SK-N-SH (cell line): Measurements from ENCODE around the gene INPP5A. TPM values are rescaled to one million over a fixed set of nuclear protein-coding genes. Genes with fewer than 3 reads are reported as not detected.

Experiments
- CTCF ChIA-PET: fragments of 300-600, 350-600 bp; formaldehyde crosslinking; extraction: SDS; loops from one replicate; lab custom pipeline; 2021; lab: Yijun Ruan, JAX
- POLR2A ChIA-PET: fragments of 350-600 bp; sonication (Branson Sonifier 250); formaldehyde crosslinking; extraction: SDS; loops from one replicate; lab custom pipeline; 2020; ENCODE audit warnings: antibody characterized with exemption, inconsistent platforms; lab: Yijun Ruan, JAX
- DNase-seq: peaks from one replicate; pipeline ENCODE4 v3.0.0; 2012
- H2AFZ ChIP-seq: fragments of 200-600 bp; sonication (generic); 2 replicates; pipeline ENCODE4 v1.8.1; 2016; ENCODE audit warnings: antibody characterized with exemption, mild to moderate bottlenecking, low read depth
- H3F3A ChIP-seq: fragments of 200-600 bp; sonication (generic); replicated peaks from 2 replicates; pipeline ENCODE3; 2016; ENCODE audit warnings: antibody characterized with exemption, mild to moderate bottlenecking; ENCODE audit not compliant: insufficient read depth
- H3K27ac ChIP-seq, 2 experiments: fragments of 200-500 bp in 1 of 2; fragments of 200-600 bp in 1 of 2; sonication (Bioruptor generic) in 1 of 2; sonication (generic), shearing (Covaris generic) in 1 of 2; 2 replicates each; pipeline versions ENCODE4 v1.5.1 to v1.6.1; 2014 to 2016; ENCODE audit warnings: low read depth in 2 of 2, inconsistent platforms in 1 of 2, low read length in 1 of 2, mild to moderate bottlenecking in 1 of 2, mixed read lengths in 1 of 2
- H3K27me3 ChIP-seq: fragments of 200-600 bp; sonication (generic), shearing (Covaris generic); 2 replicates; pipeline ENCODE4 v1.6.1; 2016; ENCODE audit warnings: mixed run types; ENCODE audit not compliant: insufficient read depth
- H3K36me3 ChIP-seq, 2 experiments: fragments of 200-500 bp in 1 of 2; fragments of 200-600 bp in 1 of 2; sonication (Bioruptor generic) in 1 of 2; sonication (generic) in 1 of 2; replicated peaks in 1 of 2; 2 replicates each; pipeline versions ENCODE3 to v1.5.1; 2014 to 2016; ENCODE audit warnings: low read length in 1 of 2, mild to moderate bottlenecking in 1 of 2; ENCODE audit not compliant: insufficient read depth in 2 of 2, control insufficient read depth in 1 of 2
- H3K4me1 ChIP-seq, 2 experiments: fragments of 200-500 bp in 1 of 2; fragments of 200-600 bp in 1 of 2; sonication (Bioruptor generic) in 1 of 2; sonication (generic), shearing (Covaris generic) in 1 of 2; 2 replicates each; pipeline versions ENCODE4 v1.5.1 to v1.6.1; 2014 to 2016; ENCODE audit warnings: low read depth in 1 of 2, low read length in 1 of 2, mixed run types in 1 of 2; ENCODE audit not compliant: insufficient read depth in 2 of 2, control insufficient read depth in 1 of 2
- H3K4me2 ChIP-seq: fragments of 200-600 bp; sonication (generic), shearing (Covaris generic); 2 replicates; pipeline ENCODE4 v1.6.1; 2017; ENCODE audit warnings: mixed run types
- H3K4me3 ChIP-seq, 2 experiments: fragments of 200-500 bp in 1 of 2; fragments of 200-600 bp in 1 of 2; sonication (Bioruptor generic) in 1 of 2; sonication (generic), shearing (Covaris generic) in 1 of 2; 2 replicates each; pipeline versions ENCODE4 v1.5.1 to v1.8.1; 2014 to 2016; ENCODE audit warnings: low read depth in 2 of 2, inconsistent platforms in 1 of 2, low read length in 1 of 2, mild to moderate bottlenecking in 1 of 2, mixed read lengths in 1 of 2, moderate library complexity in 1 of 2
- H3K79me2 ChIP-seq: fragments of 200-600 bp; sonication (generic); 2 replicates; pipeline ENCODE4 v1.8.1; 2017; ENCODE audit warnings: mild to moderate bottlenecking; ENCODE audit not compliant: insufficient read depth
- H3K9ac ChIP-seq: fragments of 200-600 bp; sonication (generic); 2 replicates; pipeline ENCODE4 v1.6.1; 2017; ENCODE audit warnings: mixed run types
- H3K9me2 ChIP-seq: fragments of 200-600 bp; sonication (generic); 2 replicates; pipeline ENCODE4 v1.6.1; 2017; ENCODE audit warnings: mixed run types
- H3K9me3 ChIP-seq: fragments of 200-600 bp; sonication (generic); 2 replicates; pipeline ENCODE4 v1.6.1; 2017; ENCODE audit warnings: mixed run types, mild to moderate bottlenecking, moderate library complexity
- H4K20me1 ChIP-seq: fragments of 200-600 bp; sonication (generic); 2 replicates; pipeline ENCODE4 v1.6.1; 2017; ENCODE audit warnings: mild to moderate bottlenecking, mixed run types; ENCODE audit not compliant: insufficient read depth
- MAX ChIP-seq: IDR thresholded peaks from 2 replicates; pipeline ENCODE4 v1.4.0; 2012; ENCODE audit warnings: low read depth
- MXI1 ChIP-seq: IDR thresholded peaks from 2 replicates; pipeline ENCODE4 v1.6.1; 2012; ENCODE audit warnings: mild to moderate bottlenecking, low read depth, low read length, improper control_type of control experiment
- NRF1 ChIP-seq: IDR thresholded peaks from 2 replicates; pipeline ENCODE4 v1.6.1; 2012; ENCODE audit warnings: low read depth, mild to moderate bottlenecking, low read length
- REST ChIP-seq: IDR thresholded peaks from 2 replicates; pipeline ENCODE4 v1.6.1; 2012; ENCODE audit warnings: mild to moderate bottlenecking, low read depth, low read length, moderate library complexity
- RFX5 ChIP-seq: IDR thresholded peaks from 2 replicates; pipeline ENCODE4 v1.6.1; 2012; ENCODE audit warnings: mild to moderate bottlenecking, improper control_type of control experiment, low read length
- RXRA ChIP-seq: IDR thresholded peaks from 2 replicates; pipeline ENCODE4 v1.4.0; 2012; ENCODE audit warnings: low read depth, mild to moderate bottlenecking, borderline replicate concordance
- SIN3A ChIP-seq: IDR thresholded peaks from 2 replicates; pipeline ENCODE4 v1.6.1; 2012; ENCODE audit warnings: low read depth, mild to moderate bottlenecking, low read length, moderate library complexity, borderline replicate concordance
- SMC3 ChIP-seq: IDR thresholded peaks from 2 replicates; pipeline ENCODE4 v1.6.1; 2012; ENCODE audit warnings: low read depth, low read length, improper control_type of control experiment
- TEAD4 ChIP-seq: IDR thresholded peaks from 2 replicates; pipeline ENCODE4 v1.4.0; 2012; ENCODE audit warnings: mild to moderate bottlenecking, borderline replicate concordance; ENCODE audit not compliant: insufficient read depth
- WGBS: methylation state at CpG from one replicate; pipeline ENCODE4 v1.1.6; 2017; ENCODE audit warnings: low lambda C conversion rate; 5-methylcytosine and 5-hydroxymethylcytosine counted together
- polyA plus RNA-seq, 3 experiments: library from polyadenylated mRNA; depleted of rRNA; stranded (reverse); fragments of >200 nt; gene quantifications; 2 replicates each; pipeline ENCODE4 v1.2.3, GENCODE V29; 2012

The INPP5A gene
- polyA plus RNA-seq, 1 of the 3 experiments (the other 2 are of a cell fraction): 12.0 TPM

- WGBS: 58% methylated on average over 13 of the region's 13 CpGs
- no peak overlapping the region for H3K27ac ChIP-seq
- H3K9me2 ChIP-seq: no peaks in the 10 kb centered on the region
- H3K4me2 ChIP-seq: no peak overlapping the region
- no peak for DNase-seq
- H3K36me3 ChIP-seq: no peaks in the 10 kb centered on the region
- no peaks in the 10 kb centered on the region for H4K20me1 ChIP-seq
- H3K4me3 ChIP-seq: no peak overlapping the region
- H3K4me1 ChIP-seq: peaks cover 0 to 8% of the 10 kb centered on the region in 2 experiments; a peak in 1 of 4 replicates
- POLR2A ChIA-PET: no interaction called here
- H3K27me3 ChIP-seq: peaks cover 5% of the 10 kb centered on the region; the same call in 1 of the 2 replicates
- CTCF ChIA-PET: interaction anchor here (0.8 kb wide), 1 partner anchor 38 kb away, joined by 3 read pairs; no protein-coding TSS in a partner anchor
- H3K9me3 ChIP-seq: no peaks in the 10 kb centered on the region
- H3K9ac ChIP-seq: no peak overlapping the region
- H2AFZ ChIP-seq: no peak overlapping the region
- H3K79me2 ChIP-seq: no peaks in the 10 kb centered on the region
- TF ChIP-seq REST (no peak), RXRA (no peak), NRF1 (no peak), MXI1 (no peak)
- no peaks in the 10 kb centered on the region for H3F3A ChIP-seq
These were observed 41.1 kb upstream of the INPP5A start for GRCh38 chr10:132496360-132497062.

GRCh38 chr10:132497063-132497680 is 40.4 kb upstream of the INPP5A start:
- Histone ChIP-seq H3K79me2 (no peaks in the 10 kb centered on the region), H3K4me3 (no peak overlapping the region), H2AFZ (no peak overlapping the region), H4K20me1 (no peaks in the 10 kb centered on the region), H3K4me2 (no peak overlapping the region), H3K36me3 (no peaks in the 10 kb centered on the region), H3F3A (no peaks in the 10 kb centered on the region), H3K27me3 (peaks cover 5% of the 10 kb centered on the region; the same call in 1 of the 2 replicates), H3K4me1 (peaks cover 0 to 8% of the 10 kb centered on the region in 2 experiments; a peak in 1 of 4 replicates), H3K9ac (no peak overlapping the region), H3K27ac (no peak overlapping the region), H3K9me2 (no peaks in the 10 kb centered on the region), H3K9me3 (no peaks in the 10 kb centered on the region)
- DNase-seq: no peak
- WGBS: 61% methylated on average over 20 of the region's 30 CpGs
- CTCF ChIA-PET: interaction anchor here (0.8 kb wide), 1 partner anchor 38 kb away, joined by 3 read pairs; no protein-coding TSS in a partner anchor
- POLR2A ChIA-PET: no interaction called here
- TF ChIP-seq RXRA (no peak), MXI1 (no peak), TEAD4 (no peak), MAX (no peak), SMC3 (no peak), SIN3A (no peak), RFX5 (no peak)
